ENCODE measurements around the gene MRPL58.

DNA sequence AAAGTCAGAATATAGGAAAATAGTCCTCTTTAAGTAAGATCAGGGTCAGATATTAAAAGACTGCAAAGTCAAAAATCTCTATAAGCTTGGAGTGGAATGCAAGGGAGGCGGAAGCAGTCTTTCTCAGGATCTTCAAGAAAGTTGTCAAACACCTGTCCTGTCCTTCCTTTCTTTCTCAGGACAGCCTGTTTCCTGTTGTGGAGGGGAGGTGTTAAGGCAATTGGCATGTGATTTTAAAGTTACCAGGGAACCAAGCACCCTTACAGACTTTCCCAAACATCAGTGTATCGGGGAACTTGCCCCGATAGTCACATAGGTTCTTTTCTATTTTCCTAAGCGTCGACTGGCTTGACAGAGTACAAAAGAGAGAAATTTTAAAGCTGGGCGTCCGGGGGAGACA is 32.2 kb downstream of the MRPL58 start:
- TF ChIP-seq, protein P1, sequence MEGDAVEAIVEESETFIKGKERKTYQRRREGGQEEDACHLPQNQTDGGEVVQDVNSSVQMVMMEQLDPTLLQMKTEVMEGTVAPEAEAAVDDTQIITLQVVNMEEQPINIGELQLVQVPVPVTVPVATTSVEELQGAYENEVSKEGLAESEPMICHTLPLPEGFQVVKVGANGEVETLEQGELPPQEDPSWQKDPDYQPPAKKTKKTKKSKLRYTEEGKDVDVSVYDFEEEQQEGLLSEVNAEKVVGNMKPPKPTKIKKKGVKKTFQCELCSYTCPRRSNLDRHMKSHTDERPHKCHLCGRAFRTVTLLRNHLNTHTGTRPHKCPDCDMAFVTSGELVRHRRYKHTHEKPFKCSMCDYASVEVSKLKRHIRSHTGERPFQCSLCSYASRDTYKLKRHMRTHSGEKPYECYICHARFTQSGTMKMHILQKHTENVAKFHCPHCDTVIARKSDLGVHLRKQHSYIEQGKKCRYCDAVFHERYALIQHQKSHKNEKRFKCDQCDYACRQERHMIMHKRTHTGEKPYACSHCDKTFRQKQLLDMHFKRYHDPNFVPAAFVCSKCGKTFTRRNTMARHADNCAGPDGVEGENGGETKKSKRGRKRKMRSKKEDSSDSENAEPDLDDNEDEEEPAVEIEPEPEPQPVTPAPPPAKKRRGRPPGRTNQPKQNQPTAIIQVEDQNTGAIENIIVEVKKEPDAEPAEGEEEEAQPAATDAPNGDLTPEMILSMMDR (IDR thresholded peaks at IDR 0.05), result no peak
- TF ChIP-seq POLR2AphosphoS5 (IDR thresholded peaks at IDR 0.05), result no peak

Measured in transverse colon (tissue), 4 donors.